Skeletal muscle cell (primary cell): Measurements from ENCODE around the gene KCNMA1.

Experiments
- DNase-seq: peaks from one replicate; pipeline ENCODE4 v3.0.0-alpha.2; 2010; ENCODE audit warnings: low read depth
- H3K4me3 ChIP-seq: 2 replicates; pipeline ENCODE4 v1.5.1; 2011; ENCODE audit warnings: low read depth, mild to moderate bottlenecking, control low read depth, low read length, moderate library complexity

KCNMA1 gene

GRCh38 chr10:77084431-77085144 is 553.0 kb downstream of the KCNMA1 start:
- DNase-seq = no peak
- H3K4me3 ChIP-seq = no peak overlapping the region

DNA sequence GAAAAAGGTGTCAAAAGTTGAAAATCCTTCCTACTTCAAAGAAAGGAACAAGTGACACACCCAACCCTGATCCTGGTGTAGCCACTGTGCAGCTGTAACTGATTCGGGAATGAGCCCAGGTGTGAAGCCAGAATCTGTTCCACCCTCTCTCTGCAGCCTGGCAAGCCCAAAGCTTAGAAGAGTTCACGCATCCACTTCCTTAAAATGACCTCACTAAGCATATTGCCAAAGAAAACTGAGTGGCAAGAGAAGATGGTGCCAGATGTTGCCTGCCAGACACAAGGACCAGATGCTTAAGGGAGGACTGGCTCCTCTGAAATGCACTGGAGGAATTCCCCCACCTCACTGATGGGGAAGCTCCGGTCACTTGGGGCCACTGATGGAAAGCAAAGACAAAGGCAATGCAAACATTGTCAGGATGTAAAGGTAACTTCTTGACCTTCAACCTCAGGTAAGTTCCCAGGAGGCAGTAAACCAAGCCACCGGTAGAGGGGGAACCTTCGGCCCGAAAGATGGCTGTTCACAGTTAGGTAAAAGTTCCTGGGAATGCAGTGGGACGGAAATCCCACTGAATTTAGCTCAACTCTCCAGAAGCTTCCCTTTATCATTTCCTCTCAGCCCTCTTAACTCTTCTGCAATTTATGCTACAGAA is 554.9 kb downstream of the KCNMA1 start:
- no peak overlapping the region for H3K4me3 ChIP-seq
- no peak for DNase-seq

DNA sequence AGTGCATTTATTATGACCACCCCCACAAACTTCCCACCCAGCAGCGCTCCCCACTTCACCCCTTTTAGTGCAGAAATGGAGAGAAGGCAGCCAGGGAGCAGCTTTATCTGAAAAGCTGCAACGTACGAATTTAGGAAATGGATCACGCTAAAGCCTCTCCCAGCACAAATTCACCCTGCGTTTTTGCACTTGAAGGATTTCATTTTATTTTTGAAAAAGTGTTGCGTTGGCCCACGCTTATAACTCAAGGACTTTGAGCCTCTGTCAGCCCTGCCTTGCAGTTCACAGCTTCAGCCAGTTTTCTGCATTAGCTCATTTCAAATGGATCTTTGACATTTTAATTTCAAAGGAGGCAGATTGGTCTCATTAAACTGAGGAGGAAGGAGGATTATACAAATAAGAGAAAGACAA is 556.1 kb downstream of the KCNMA1 start:
- H3K4me3 ChIP-seq = no peak overlapping the region
- DNase-seq = no peak

DNA sequence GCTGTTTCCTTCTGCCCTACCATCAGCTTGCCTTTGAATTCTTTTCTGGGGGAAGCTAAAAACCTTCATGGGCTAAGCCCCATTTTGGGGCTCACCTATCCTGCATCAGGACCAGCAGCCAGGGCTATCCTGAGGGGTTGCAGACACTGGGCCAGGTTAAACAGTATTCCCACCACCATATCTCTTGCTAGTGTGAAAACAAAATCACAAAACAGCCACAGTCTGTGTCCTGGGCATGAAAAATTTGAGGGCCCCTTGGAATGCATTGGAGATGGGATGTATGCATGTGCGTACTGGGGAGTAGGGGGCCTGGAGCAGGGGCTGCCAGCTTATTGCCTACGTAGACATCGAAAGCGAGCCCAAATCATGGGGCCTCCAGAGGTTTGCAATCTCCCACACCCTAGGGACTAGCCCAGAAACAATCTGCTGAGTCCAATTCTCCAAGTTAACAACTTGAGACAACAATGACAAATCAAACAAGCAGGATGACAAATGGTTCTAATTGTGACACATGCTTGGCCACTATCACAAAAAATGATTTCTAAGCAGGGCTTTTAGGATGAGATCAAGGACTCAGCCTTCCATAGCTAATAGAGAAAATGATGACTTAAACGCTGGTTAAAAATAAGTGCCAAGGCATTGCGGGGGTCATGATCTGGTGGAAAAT is 557.1 kb downstream of the KCNMA1 start:
- no peak for DNase-seq
- no peak overlapping the region for H3K4me3 ChIP-seq

DNA sequence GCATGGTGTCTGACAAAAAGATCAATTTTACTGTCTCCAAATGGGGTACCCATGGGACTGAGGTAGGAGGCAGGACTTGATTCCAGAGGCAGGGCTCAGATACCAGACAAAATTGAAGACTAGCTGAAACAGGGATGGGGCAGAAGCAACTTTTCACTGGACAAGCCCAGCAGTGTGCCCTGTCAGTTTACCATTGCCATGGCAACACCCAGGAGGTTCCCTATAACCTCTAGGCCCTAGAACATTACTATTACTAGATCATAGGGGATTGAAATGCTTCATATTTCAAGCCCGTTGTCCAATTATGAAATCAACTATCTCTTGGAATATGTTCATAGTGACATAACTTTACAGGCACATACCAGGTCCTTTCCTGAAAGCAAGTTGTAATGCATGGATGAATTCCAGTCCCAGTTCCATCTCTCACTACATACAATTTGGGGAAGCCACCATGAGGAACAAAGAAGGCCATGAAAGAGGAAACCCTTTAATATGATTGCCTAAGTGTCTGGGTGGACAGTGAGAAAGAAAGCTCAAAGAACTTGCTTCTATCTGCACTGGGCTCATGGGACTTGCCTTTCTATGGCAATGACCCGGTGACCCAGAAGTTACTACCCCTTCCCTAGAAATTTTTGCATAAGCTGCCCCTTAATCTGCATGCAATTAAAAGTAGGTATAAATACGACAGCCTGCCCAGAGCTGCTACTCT is 557.9 kb downstream of the KCNMA1 start:
- DNase-seq = no peak
- H3K4me3 ChIP-seq = no peak overlapping the region

DNA sequence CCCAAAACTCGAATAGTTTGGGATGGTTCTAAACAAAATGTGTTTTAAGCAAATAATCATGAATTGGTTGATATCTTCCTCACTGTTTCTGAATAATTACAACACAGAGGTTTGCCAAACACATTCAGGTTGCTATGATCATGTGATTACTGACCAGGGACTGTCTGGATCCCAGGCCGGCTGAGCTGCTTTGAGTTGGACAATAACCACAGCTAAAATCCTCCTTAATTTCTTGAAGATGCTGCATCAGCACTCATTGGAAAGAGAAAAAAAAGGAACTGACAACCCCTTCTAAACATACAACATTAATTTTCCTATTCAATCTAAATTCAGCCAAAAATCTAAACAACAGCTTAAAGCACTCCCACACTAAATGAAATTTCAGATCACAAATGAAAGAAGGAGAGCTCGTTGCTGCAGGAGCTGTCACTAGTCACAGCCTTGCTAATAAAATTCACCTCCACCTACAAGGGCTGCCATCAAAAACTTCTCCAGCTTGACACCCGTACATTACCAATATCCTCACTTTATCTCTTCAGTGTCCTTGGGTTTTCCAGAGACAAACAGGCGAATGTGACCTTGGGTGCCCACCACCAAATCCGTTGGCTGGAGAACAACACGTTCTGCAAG is 560.2 kb downstream of the KCNMA1 start:
- H3K4me3 ChIP-seq = no peak overlapping the region
- DNase-seq = no peak

DNA sequence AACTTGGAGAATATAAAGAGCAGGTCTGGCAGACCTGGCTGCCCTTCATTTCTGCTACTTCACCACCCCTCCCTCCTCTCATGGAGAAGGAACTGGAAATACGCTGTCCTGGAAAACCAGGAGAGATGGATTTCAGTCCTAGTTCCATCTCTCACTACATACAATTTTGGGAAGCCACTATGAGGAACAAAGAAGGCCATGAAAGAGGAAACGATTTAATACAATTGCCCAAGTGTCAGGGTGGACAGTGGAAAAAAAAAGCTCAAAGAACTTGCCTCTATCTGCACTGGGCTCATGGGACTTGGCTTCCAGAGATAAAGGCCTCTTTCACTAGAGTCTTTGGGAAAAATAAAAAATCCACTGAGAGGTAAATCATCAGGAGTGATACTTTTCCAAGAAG is 561.7 kb downstream of the KCNMA1 start:
- DNase-seq = no peak

GRCh38 chr10:77074104-77074624 is 563.4 kb downstream of the KCNMA1 start:
- no peak for DNase-seq
- no peak overlapping the region for H3K4me3 ChIP-seq

More for the DNA sequence above, 561.7 kb downstream of the KCNMA1 start:
- H3K4me3 ChIP-seq = no peak overlapping the region

GRCh38 chr10:77073663-77073960 is 564.0 kb downstream of the KCNMA1 start:
- no peak for DNase-seq
- H3K4me3 ChIP-seq = no peak overlapping the region

- DNase-seq = no peak
- H3K4me3 ChIP-seq = no peak overlapping the region
Measured at GRCh38 chr10:77072836-77073662, 564.6 kb downstream of the KCNMA1 start.

DNA sequence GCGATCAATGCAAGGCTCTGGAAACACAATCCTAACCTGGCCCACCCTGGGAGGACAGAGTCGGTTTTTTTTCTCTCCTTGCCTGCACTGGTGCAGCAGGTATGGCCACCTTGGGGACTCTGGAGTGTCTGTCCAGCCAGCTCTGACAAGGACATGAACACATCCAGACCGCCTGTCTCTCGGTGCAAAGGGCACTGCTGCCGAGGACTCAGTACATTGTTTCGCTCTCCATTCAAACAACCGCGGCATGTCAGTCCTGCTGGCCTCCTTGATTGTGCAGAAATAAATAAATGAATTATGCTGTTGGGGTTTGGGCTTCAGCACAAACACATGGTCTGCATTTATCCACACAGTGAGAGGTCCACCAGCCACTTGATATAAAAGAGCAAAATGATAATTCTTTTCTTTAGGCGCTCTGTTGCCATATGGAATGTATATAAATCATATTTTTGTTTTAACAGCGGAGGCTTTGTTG is 565.2 kb downstream of the KCNMA1 start:
- H3K4me3 ChIP-seq = no peak overlapping the region

DNA sequence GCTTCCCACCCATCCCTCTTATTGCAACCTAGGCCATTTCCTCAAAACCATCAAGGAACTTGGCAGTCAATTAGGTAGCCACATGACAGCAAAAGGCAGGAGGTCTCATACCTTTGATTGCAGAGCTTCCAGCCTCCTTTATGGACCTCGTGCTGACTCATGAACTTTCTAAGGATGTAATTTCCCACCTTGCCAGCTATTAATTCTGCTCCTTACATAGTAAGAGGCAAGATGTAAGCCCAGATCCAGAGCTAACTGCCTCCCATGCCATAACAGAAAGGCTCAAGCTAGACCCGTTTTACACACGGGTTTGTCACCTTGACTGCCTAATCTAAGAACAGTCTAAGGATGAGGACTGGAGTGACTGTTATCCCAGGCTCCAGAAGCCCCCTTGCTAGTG is 565.7 kb downstream of the KCNMA1 start:
- no peak overlapping the region for H3K4me3 ChIP-seq
- no peak for DNase-seq

More for the DNA sequence above, 565.2 kb downstream of the KCNMA1 start:
- DNase-seq = no peak

GRCh38 chr10:77071001-77071511 is 566.6 kb downstream of the KCNMA1 start:
- no peak for DNase-seq

GRCh38 chr10:77070346-77070745 is 567.3 kb downstream of the KCNMA1 start:
- no peak for DNase-seq
- H3K4me3 ChIP-seq = no peak overlapping the region

More at GRCh38 chr10:77071001-77071511, 566.6 kb downstream of the KCNMA1 start:
- no peak overlapping the region for H3K4me3 ChIP-seq

- DNase-seq = peak; percentile 27
- no peak overlapping the region for H3K4me3 ChIP-seq
Measured at GRCh38 chr10:77068969-77069368, 568.6 kb downstream of the KCNMA1 start.

- no peak overlapping the region for H3K4me3 ChIP-seq
- no peak for DNase-seq
Measured at GRCh38 chr10:77068272-77068671, 569.3 kb downstream of the KCNMA1 start.

GRCh38 chr10:77062381-77062780 is 575.2 kb downstream of the KCNMA1 start:
- DNase-seq = no peak
- no peak overlapping the region for H3K4me3 ChIP-seq

- no peak for DNase-seq
- H3K4me3 ChIP-seq = no peak overlapping the region
Measured at GRCh38 chr10:77060913-77061312, 576.7 kb downstream of the KCNMA1 start.
